Measurements from ENCODE around the gene EPS8.
"Not testable (repeated sequence)": the region's sequence is repeated elsewhere in the genome, so short reads cannot be mapped to it uniquely, and the experiment has no call there.

EPS8 gene

GRCh38 chr12:15772405-15773018, 16.7 kb downstream of the EPS8 start:
- peak; percentile 21; the same call in 1 of the 2 replicates for TF ChIP-seq CTCF (IDR thresholded peaks at IDR 0.05; ENCODE audit: low read depth, low read length)

GRCh38 chr12:15770581-15770980, 18.6 kb downstream of the EPS8 start:
- no peak for TF ChIP-seq CTCF (IDR thresholded peaks at IDR 0.05; ENCODE audit: low read depth, low read length)
- H3K4me3 ChIP-seq (ENCODE audit: low read depth, low read length): no peak overlapping the region

More at GRCh38 chr12:15772405-15773018, 16.7 kb downstream of the EPS8 start:
- no peak overlapping the region for H3K4me3 ChIP-seq (ENCODE audit: low read depth, low read length)

GRCh38 chr12:15770021-15770420, 19.2 kb downstream of the EPS8 start:
- no peak overlapping the region for H3K4me3 ChIP-seq (ENCODE audit: low read depth, low read length)

GRCh38 chr12:15769586-15769985, 19.6 kb downstream of the EPS8 start:
- H3K4me3 ChIP-seq (ENCODE audit: low read depth, low read length): no peak overlapping the region
- TF ChIP-seq CTCF (IDR thresholded peaks at IDR 0.05; ENCODE audit: low read depth, low read length): no peak

More at GRCh38 chr12:15770021-15770420, 19.2 kb downstream of the EPS8 start:
- no peak for TF ChIP-seq CTCF (IDR thresholded peaks at IDR 0.05; ENCODE audit: low read depth, low read length)

- H3K4me3 ChIP-seq (ENCODE audit: low read depth, low read length): no peak overlapping the region
- TF ChIP-seq CTCF (IDR thresholded peaks at IDR 0.05; ENCODE audit: low read depth, low read length): no peak
Observed at GRCh38 chr12:15767301-15767700, 21.9 kb downstream of the EPS8 start.

GRCh38 chr12:15763328-15763727, 25.9 kb downstream of the EPS8 start:
- no peak overlapping the region for H3K4me3 ChIP-seq (ENCODE audit: low read depth, low read length)
- TF ChIP-seq CTCF (IDR thresholded peaks at IDR 0.05; ENCODE audit: low read depth, low read length): no peak

GRCh38 chr12:15762162-15762561, 27.0 kb downstream of the EPS8 start:
- not testable (repeated sequence) for H3K4me3 ChIP-seq (ENCODE audit: low read depth, low read length)

Data from WI38 (cell line).